Coronary artery (tissue), 2 donors: ENCODE results near the gene TTC7B.
A peak's percentile ranks its signal among the peaks of the same experiment; 100 is the strongest.

ENCODE experiments used
- DNase-seq: peaks from one replicate; pipeline ENCODE4 v3.0.0-alpha.2; 2017; ENCODE audit warnings: low spot score
- H3K27ac ChIP-seq, 2 donors: fragments of 200-600 bp; sonication (generic); one replicate each; pipeline ENCODE4 v1.5.1; 2016 to 2019
- H3K4me3 ChIP-seq: fragments of 200-600 bp; sonication (generic); 2 replicates; pipeline ENCODE4 v1.5.1; 2016; ENCODE audit warnings: mild to moderate bottlenecking, moderate library complexity
- TF ChIP-seq, protein P1 (sequence below): fragments of 200-600 bp; sonication (generic); IDR thresholded peaks from one replicate; pipeline ENCODE4 v1.5.1; 2019; ENCODE audit warnings: antibody characterized with exemption

The TTC7B gene

GRCh38 chr14:90535556-90536090, 280.6 kb downstream of the TTC7B start:
- no peak overlapping the region for H3K27ac ChIP-seq
- DNase-seq, result no peak
- H3K4me3 ChIP-seq, result no peak overlapping the region
- TF ChIP-seq, protein P1, sequence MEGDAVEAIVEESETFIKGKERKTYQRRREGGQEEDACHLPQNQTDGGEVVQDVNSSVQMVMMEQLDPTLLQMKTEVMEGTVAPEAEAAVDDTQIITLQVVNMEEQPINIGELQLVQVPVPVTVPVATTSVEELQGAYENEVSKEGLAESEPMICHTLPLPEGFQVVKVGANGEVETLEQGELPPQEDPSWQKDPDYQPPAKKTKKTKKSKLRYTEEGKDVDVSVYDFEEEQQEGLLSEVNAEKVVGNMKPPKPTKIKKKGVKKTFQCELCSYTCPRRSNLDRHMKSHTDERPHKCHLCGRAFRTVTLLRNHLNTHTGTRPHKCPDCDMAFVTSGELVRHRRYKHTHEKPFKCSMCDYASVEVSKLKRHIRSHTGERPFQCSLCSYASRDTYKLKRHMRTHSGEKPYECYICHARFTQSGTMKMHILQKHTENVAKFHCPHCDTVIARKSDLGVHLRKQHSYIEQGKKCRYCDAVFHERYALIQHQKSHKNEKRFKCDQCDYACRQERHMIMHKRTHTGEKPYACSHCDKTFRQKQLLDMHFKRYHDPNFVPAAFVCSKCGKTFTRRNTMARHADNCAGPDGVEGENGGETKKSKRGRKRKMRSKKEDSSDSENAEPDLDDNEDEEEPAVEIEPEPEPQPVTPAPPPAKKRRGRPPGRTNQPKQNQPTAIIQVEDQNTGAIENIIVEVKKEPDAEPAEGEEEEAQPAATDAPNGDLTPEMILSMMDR, result no peak

- Histone ChIP-seq H3K27ac (no peak overlapping the region), H3K4me3 (no peak overlapping the region)
- TF ChIP-seq, protein P1, result no peak
- no peak for DNase-seq
Measured at GRCh38 chr14:90534838-90535555, 281.2 kb downstream of the TTC7B start.

GRCh38 chr14:90534091-90534837, 282.0 kb downstream of the TTC7B start:
- no peak for DNase-seq
- H3K27ac ChIP-seq, result peak overlapping the region in 1 of 2 donors; percentile 69
- H3K4me3 ChIP-seq, result no peak overlapping the region
- TF ChIP-seq, protein P1, result no peak

GRCh38 chr14:90533591-90534021, 282.6 kb downstream of the TTC7B start:
- TF ChIP-seq, protein P1, result no peak

DNA sequence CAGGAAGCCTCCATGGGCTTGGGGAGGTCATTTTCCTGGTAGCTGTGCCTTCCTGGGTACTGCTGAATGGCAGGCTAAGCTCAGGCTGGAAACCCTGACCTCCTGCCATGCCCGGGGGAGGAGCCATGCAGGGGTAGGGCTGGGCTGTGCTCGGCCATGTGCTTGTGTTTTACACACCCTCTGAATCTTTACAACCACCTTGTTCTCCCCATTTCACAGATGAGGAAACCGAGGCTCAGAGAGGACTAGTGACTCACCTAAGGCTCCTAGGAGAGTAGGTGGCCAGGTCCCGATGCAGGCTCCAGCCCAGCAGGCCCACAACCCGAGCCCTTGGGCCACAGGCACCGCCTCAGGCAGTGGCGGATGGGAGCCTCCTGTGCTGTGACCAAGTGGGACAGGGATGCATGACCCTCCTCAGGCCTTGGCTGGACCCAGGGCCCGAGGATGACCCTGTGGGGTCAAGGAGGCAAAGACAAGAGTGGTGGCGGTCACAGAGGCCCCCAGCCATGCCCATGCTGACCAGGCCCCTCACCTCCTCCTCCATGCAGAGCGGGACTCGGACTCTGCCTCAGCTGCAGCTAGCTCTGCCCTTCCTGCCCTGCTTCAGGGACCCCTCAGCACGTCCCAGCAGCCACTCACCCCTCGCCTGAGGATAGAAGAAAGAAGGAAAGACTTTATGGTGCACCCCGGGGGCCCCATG, 283.3 kb downstream of the TTC7B start:
- Histone ChIP-seq H3K4me3 (no peak overlapping the region), H3K27ac (no peak overlapping the region)
- TF ChIP-seq, protein P1, result no peak
- DNase-seq, result no peak

More at GRCh38 chr14:90533591-90534021, 282.6 kb downstream of the TTC7B start:
- Histone ChIP-seq H3K4me3 (no peak overlapping the region), H3K27ac (peak overlapping the region in 1 of 2 donors; percentile 69)
- DNase-seq, result no peak

DNA sequence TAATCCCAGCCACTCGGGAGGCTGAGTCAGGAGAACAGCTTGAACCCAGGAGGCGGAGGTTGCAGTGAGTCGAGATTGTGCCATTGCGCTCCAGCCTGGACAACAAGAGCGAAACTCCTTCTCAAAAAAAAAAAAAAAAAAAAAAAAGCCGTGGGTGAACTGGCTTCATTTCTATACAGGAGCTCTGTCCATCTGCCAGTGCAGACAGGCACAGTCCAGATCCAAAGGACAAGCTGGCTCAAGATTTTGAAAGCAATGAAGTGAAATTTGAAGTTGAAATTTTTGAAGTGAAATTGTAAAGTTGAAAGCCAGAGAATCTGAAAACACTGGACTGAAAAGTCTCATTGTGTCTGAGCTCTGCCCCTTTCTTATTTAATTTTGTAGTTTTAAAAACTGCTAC, 284.7 kb downstream of the TTC7B start:
- Histone ChIP-seq H3K4me3 (no peak overlapping the region), H3K27ac (no peak overlapping the region)
- no peak for DNase-seq
- TF ChIP-seq, protein P1, result no peak
